ENCODE measurements around the gene RIPOR1.

The RIPOR1 gene

GRCh38 chr16:67539271-67539670 is 10.6 kb downstream of the RIPOR1 start:
- no peak for DNase-seq

- DNase-seq: no peak
Measured at GRCh38 chr16:67539691-67540635, 11.3 kb downstream of the RIPOR1 start.

GRCh38 chr16:67540756-67541155 is 12.1 kb downstream of the RIPOR1 start:
- no peak for DNase-seq

- DNase-seq: no peak
Measured at GRCh38 chr16:67541391-67542263, 13.0 kb downstream of the RIPOR1 start.

- no peak for DNase-seq
Measured at GRCh38 chr16:67542464-67542863, 13.8 kb downstream of the RIPOR1 start.

- DNase-seq: no peak
Measured at GRCh38 chr16:67543036-67543435, 14.4 kb downstream of the RIPOR1 start.

GRCh38 chr16:67543582-67543981 is 15.0 kb downstream of the RIPOR1 start:
- no peak for DNase-seq

- DNase-seq: no peak
Measured at GRCh38 chr16:67544329-67544841, 15.8 kb downstream of the RIPOR1 start.

GRCh38 chr16:67544844-67545664 is 16.4 kb downstream of the RIPOR1 start:
- no peak for DNase-seq

- DNase-seq: no peak
Measured at GRCh38 chr16:67545665-67546024, 17.0 kb downstream of the RIPOR1 start.

- no peak for DNase-seq
Measured at GRCh38 chr16:67546091-67546501, 17.5 kb downstream of the RIPOR1 start.

- DNase-seq: no peak
Measured at GRCh38 chr16:67546761-67547422, 18.3 kb downstream of the RIPOR1 start.

- DNase-seq: no peak
Measured at GRCh38 chr16:67547423-67548264, 19.0 kb downstream of the RIPOR1 start.

GRCh38 chr16:67548265-67549126 is 19.9 kb downstream of the RIPOR1 start:
- no peak for DNase-seq

- no peak for DNase-seq
Measured at GRCh38 chr16:67549240-67549639, 20.6 kb downstream of the RIPOR1 start.

- no peak for DNase-seq
Measured at GRCh38 chr16:67549936-67550335, 21.3 kb downstream of the RIPOR1 start.

- no peak for DNase-seq
Measured at GRCh38 chr16:67551091-67551490, 22.5 kb downstream of the RIPOR1 start.

- DNase-seq: no peak
Measured at GRCh38 chr16:67551972-67552371, 23.3 kb downstream of the RIPOR1 start.

GRCh38 chr16:67552476-67552875 is 23.8 kb downstream of the RIPOR1 start:
- DNase-seq: no peak

GRCh38 chr16:67555795-67556212 is 27.2 kb downstream of the RIPOR1 start:
- DNase-seq: no peak

All from NCI-H510A (cell line).